ENCODE data around the gene SLC10A2. TPM values are rescaled to one million over a fixed set of nuclear protein-coding genes. Genes with fewer than 3 reads are reported as not detected.
A peak's percentile ranks its signal among the peaks of the same experiment; 100 is the strongest.
"Not testable (repeated sequence)": the region's sequence is repeated elsewhere in the genome, so short reads cannot be mapped to it uniquely, and the experiment has no call there.

Gene SLC10A2, protein sequence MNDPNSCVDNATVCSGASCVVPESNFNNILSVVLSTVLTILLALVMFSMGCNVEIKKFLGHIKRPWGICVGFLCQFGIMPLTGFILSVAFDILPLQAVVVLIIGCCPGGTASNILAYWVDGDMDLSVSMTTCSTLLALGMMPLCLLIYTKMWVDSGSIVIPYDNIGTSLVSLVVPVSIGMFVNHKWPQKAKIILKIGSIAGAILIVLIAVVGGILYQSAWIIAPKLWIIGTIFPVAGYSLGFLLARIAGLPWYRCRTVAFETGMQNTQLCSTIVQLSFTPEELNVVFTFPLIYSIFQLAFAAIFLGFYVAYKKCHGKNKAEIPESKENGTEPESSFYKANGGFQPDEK
- total RNA-seq: not detected

DNA sequence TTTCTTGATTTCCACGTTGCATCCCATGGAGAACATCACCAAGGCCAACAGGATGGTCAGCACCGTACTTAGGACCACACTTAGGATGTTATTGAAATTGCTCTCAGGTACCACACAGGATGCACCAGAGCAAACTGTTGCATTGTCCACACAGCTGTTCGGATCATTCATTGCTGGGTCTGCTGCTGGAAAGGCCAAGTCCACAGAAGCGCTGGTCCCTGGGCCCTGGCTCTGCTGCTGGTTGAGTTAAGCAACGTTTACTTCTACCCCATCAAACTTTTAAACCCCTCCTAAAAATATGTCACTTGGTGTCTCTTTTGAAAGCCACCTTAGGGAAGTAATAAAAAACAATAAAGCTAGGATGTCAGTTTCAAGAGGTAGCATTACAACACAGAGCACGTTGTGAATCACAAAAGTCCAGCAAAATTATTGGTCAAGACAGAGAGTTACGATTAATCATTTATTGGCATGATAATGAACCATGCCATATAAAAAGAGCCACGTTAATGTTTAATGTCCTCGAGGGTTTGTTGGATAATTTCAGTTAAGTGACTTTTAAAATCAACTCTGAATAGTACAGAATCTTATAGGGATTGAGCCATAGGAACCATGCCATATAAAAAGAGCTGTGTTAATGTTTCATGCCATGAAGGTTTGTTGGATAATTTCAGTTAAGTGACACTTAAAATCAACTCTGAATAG is at the start of gene SLC10A2:
SLC10A2 (minus strand) TSS at position 339 of the 702 bp plus-strand sequence; CDS start at position 171, 168 bp downstream.
- no peak for ATAC-seq

DNA sequence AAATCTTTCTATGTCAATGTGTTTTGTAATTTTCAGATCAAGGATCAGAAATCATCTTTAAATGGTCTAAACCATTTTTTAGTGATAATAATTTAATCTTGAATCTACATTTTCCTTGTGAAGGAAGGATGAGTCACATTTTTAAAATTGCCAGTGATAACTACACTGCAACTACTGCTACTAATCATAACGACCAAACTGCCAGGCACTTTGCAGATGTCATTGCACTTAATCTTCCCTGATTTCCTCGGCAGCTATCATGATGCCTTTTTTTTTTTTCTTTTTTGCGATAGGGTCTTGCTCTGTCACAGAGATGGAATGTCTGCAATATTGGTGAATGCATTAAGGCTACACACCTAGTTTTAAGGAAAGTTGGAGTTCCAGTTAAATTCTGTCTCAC is 41.4 kb upstream of the SLC10A2 start:
- no peak for ATAC-seq

DNA sequence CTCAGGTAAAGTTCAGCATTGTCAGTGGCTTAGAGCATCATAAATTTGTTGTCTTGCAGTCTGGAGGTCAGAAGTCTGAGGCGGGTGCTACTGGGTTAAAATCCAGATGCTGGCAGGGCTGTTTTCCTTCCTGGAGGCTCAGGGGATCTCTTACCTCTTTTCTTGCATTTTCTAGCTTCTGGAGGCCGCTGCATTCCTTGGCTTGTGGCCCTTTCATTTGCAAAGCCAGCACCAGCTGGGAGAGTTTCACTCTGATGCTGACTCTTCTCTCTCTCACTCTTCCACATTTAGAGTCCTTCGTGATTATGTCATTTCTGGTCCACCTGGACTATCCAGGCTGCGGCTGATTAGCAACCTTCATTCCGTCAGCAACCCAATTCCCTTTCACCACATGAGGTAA is 38.1 kb upstream of the SLC10A2 start:
- no peak for ATAC-seq

DNA sequence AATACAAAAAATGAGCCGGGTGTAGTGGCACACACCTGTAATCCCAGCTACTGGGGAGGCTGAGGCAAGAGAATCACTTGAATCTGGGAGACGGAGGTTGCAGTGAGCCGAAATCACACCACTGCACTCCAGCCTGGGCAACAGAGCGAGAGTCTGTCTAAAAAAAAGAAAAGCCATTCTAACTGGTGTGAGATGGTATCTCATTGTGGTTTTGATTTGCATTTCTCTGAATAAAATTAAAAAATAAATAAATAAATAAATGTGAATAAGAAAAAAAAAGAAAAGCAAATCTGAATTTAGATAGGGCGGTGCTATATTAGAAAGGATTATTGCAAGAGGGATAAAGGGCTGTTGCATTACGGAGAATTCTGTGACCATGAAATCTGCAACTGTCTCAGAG is 37.2 kb upstream of the SLC10A2 start:
- not testable (repeated sequence) for ATAC-seq

DNA sequence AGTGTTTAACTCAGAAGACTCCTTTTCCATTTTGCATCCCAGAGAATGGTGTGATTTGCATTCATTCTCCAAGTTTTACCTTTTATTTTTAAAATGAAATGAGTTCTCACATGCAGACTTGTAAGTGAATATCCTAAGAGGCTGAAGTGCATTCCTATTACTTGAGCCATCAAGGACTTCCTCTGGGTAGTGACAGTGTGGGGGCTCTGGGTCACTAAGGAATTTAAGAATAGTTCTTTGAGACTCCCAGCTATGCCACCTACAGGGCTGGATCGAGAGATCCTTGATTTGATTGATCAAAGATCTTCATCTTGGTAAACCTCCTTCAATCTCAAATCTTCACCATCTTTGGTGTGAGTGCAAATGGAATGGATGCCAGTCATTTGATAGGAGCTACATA is 36.3 kb upstream of the SLC10A2 start:
- ATAC-seq: no peak

DNA sequence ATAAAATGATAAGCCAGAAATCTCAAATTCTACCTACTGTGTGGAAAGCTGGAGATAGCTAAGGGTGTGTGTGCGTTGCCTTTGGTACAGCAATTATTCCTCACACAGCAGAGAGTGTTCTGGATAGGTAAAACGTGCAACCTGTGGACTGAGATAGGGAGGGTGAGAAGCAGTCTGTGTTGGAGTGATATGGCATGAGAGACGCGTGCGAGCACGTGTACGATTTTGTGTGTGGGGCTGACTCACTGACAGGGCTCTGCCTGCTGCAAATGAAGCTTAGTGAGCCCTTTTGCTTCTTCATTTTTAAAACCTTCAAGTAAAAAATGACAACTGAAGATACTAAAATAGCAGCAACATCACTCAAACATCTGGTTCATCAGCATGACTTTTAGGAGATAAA is 35.7 kb upstream of the SLC10A2 start:
- ATAC-seq: no peak

DNA sequence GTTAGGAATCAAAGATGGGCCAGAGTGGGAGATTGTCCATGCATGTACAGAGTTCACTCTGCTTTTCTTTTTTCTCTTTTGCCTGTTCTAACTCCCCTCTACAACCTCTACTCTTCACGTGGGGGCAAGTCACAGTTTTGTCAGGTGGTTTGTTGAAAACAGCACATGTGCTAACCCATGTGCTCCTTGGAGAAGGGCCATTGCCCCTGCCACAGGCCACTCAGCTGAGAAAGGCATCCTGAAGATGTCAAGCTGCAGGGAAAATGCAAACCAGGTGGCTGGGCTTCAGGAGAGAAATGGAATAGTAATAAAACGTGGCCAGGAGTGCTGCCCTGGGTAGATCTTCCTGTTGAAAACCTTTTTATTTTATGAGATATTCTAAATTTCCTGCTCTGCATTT is 35.3 kb upstream of the SLC10A2 start:
- no peak for ATAC-seq

DNA sequence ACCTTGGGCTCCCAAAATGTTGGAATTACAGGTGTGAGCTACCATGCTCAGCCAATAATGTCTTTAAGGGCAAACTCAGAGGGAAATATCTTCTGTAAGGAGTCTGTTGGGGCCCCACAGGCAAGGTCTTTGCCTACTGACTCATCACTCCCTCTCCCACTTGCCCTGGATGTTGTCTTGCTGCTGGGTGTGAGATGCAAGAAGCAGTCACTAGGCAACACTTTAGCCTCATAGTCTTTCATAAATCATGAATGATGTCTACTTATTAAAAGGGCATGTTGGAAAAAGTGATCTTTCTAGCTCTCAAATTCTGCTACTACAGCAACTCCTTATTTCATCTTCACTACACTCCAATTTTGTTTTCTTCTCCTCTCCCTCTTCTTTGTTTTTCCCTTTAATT is 34.6 kb upstream of the SLC10A2 start:
- no peak for ATAC-seq

DNA sequence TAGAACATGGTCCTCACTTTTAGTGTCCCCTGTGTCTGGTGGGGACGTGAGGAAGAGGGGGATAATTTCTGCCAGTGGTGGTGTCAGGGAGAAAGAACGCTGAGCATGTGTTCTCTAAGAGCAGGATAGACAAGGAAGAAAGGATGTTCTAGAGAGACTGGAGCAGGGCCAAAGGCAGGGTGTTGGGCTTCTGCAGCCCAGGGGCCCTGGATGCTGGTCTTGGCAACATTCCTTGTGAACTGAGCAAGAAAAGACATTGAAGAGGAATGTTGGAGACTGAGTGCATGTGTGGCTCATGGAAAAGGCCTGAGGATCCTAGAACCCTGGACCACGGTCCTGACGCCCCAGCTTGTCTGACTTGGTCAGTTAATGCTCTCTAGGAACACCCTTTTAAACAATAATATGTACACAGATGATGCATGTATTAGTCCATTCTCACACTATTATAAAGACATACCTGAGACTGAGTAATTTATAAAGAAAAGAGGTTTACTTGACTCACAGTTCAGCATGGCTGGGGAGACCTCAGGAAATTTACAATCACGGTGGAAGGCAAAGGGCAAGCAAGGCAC is 33.6 kb upstream of the SLC10A2 start:
- ATAC-seq: no peak

DNA sequence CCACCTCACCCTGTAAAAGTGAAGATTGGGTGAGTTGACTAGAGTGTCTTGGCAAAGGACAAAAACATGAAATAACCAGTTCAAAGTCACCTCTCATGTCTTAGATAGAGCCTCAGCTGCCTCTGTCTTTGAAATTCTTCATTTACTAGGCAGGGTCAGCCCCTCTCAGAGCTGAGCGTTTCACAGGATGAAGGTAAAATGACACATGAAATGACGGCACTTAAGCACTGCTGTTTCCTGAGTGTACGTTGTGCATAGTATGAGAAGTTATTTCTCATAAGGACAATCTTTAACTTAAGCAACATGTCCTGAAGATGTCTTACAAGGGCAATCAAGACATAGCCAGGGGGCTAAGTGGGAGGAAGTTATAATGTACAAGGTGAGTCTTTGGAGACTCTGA is 32.3 kb upstream of the SLC10A2 start:
- ATAC-seq: no peak

DNA sequence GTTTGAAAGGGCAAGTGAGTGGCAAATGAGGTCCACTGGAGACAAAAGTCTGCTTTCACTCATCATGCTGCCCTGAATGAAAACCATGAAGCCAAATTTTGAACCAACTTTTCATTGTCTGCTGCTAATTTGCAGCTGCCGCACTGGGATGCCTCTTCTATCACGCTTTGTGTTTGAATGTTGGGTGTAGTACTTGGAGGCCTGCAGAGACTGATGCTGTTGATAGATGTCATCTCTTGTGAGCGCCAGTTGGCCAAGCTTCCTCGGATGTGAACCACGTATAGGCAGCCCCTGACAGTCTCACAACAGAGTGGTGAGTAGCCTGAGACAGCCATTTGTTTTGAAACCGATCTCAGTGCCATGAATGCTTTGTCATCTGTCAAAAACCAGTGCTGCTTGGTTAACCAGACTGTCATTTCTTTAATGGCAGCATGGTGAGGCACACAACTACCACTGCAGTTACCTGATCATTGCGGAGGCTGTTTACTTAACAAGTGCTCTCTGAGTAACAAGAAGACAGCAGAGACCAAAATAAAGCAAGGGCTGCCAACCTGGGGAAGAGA is 31.2 kb upstream of the SLC10A2 start:
- no peak for ATAC-seq

DNA sequence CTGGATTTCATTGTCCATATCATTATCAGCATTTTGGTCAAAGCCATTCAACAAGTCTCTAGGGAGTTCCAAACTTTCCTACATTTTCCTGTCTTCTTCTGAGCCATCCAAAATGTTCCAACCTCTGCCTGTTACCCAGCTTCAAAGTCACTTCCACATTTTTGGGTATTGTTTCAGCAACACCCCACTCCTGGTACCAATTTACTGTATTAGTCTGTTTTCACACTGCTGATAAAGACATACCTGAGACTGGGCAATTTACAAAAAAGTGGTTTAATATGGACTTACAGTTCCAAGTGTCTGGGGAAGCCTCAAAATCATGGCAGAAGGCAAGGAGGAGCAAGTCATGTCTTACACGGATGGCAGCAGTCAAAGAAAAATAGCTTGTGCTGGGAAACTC is 27.4 kb upstream of the SLC10A2 start:
- not testable (repeated sequence) for ATAC-seq

DNA sequence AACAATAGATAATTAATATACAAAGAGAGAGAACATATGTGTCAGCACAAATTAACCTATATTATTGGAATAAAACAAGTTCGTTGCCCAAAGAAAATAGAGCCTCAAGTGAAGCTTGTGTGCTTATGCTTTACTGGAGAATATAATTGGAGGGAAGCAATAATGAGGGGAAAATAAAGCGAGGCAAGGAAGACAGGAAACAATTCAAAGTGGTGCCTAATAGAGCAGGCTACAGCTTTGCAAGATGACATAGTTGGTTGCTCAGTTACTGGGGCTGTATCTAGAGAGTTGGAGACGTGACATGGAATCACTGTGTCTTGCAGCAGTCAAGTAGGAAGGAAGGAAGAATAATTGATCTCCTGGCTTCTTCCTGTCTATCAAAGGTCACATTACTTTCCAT is 21.1 kb upstream of the SLC10A2 start:
- no peak for ATAC-seq

DNA sequence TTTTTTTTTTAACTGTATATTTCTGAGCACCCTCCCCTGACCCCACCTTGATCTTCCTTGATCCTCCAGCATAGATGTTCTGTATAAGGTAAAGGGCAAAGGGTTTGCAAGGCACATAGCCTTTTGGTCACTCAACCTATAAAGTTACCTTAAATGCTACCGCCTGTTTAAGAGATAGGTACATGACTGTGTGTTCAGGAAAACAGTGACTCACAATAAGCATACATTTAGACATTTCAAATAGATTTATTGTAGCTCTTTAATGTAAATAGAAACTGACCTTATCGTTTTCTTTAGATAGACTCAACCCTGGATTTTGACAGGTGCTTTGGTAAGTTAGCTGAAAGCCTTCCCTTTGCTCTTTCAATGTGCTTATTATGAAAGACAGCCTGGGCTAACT is 15.2 kb upstream of the SLC10A2 start:
- no peak for ATAC-seq

DNA sequence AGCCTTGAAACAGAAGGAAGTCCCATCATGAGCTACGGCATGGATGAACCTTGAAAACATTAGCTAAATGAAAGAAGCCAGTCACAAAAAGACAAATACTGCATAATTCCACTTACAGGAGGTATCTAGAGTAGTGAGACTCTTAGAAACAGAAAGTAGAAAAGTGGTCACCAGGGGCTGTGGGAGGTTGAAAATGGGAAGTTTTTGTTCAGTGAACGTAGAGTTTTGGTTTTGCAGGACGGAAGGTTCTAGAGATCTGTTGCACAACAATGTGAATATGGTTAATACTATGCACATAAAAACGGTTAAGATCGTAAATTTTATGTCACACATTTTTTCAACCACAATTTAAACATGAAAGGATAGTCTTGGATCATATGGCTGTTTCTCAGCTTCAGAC is 11.9 kb upstream of the SLC10A2 start:
- ATAC-seq: no peak

DNA sequence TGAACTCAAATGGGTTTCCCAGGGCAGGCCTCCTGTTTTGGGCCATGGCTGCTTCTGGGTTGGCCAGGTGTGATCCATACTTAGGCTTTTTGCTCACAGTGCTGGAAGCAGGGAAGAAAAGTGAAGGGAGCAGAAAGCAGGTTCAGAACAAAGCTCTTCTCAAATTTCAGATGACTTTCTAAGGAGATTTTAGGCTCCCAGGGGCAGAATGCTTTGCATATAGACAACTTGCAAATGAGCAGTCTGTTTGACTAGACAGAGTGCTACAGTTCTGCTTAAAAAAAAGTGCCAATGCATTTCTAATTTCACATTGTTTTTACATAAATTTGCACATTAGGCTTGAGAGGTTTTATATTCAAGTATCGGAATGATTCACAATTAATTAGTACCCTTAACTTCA is 2.6 kb upstream of the SLC10A2 start:
- no peak for ATAC-seq

DNA sequence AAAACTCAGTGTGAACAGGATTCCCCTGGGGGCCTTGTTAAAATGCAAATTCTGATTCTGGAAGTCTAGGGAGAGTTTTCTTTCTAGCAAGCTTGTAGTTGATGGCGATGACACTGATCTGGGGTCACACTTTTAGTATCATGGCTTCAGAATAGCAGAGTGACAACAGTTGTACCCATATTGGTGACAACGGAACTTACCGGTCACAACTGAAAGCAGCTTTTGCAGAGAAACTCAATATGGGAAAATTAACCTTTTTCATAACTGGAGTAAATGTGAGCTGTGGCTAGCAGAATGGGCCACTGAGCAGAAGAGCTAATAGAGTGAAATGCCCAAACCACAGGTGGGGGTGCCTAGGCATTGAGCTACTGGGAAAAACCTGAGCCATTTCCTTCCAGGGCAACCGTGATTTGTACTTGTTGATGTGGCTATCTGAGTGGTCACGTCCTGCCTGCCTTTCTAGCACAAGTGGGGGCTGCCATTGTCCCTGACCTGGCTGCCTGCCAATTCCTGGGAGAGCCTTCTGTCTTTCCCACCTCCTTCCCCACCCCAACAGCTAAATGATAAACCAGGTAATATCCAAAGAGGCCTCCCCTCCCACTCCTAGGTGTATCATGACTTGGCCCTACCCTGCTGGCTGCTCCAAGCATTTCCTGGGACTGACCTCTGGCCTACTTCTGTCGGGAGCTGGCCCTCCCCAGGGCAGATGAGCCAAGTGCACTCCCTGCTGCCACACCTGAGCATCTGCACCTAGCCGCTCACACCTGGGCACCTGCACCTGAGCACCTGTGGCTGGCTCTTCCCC is 1.7 kb upstream of the SLC10A2 start:
- peak; percentile 92 for ATAC-seq

DNA sequence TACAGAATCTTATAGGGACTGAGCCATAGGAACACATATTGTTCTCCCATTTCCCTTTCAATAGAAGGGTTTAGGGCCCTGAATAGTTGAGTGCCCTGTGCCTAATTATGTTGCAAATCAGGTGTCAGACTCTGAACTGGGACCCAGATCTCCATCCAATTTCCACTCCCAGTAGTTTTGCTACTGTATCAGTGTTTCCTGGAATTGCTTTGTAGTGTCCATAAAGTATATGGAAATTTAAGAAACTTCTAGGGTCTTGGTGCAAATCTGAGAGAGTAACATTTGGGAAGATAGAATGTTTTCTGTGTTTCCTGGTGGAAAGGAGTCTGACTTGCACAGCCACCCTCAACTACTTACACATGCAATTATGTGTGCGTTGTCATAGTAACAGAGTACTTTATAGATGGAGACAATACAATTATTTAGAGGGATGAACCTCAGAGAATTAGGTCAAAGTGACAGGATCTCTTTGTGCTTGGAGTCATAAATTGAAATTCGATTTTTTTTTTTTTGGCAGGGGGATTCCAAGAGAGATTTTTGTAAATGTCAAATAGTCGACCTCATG is 646 bp upstream of the SLC10A2 start:
- no peak for ATAC-seq

DNA sequence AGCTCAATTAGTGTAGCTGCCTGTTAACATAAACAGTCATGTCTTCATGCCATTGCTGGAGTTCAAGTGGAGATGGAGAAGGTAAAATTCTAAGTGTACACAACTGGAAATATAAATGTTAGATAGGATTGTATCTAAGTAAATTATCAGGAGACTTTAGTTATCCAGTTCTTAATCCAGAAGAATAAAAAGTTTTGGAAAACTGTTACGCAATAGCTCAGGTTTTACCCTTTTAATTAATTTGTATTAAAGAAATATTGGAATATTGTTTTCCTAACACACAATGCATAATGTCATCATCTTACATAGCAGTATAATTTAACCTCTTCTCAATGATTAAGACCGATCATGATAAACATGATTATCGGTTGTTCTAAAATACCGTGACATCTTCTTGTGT is 2.8 kb downstream of the SLC10A2 start:
- ATAC-seq: no peak

DNA sequence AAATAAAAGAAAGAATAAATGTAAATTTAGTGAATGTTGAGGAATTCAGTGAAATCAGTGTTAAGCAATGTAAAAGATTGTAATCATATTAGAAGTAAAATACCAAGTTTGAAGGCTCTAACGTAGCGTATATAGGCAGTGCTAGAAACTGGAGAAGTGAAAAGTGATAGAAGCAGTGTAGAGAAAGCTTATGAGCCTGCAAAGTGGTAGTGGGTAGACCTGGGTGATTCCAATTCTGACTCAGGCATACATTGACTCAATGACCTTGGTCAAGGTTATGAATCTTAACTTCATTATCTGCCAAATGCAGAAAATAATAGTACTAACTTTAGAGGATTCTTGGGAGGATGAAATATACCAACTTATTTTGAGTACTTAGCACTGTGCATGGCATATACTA is 4.1 kb downstream of the SLC10A2 start:
- ATAC-seq: no peak

DNA sequence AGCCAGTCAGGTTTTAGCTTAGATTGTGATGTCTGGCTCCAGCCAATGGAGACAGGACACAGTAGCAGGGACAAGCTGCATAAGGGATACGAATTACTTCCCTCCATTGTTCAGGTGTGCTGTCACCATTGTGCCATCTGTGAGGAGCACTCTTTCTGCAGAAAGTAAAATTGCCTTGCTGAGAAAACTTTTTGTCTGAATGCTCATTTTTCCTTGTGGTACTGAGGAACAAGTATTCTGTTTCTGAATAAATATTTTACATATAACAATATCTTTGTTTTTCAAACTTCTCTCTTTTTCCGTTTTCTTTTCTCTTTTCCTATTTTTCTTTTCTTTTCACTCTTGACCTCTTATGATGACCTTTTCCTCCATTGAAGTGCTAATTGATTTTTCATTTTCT is 10.2 kb downstream of the SLC10A2 start:
- no peak for ATAC-seq

DNA sequence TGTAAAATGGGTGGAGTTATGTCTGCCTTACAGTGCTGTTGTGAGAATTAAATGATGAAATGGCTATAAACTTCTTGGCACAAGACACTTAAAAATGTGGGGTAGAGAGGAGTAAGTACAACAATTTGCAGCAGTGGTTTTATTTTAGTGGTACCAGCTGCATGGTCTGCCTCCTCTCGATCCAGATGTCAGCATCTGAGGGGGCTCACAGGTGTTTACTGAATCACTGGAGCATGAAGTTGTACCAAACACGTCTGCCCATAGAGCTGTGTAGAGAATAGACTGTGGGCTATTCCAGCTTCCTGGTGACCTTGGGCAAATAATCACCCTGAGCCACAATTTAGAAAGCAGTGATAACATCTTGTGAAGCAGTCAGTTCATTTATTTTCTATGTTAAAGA is 11.1 kb downstream of the SLC10A2 start:
- ATAC-seq: no peak

DNA sequence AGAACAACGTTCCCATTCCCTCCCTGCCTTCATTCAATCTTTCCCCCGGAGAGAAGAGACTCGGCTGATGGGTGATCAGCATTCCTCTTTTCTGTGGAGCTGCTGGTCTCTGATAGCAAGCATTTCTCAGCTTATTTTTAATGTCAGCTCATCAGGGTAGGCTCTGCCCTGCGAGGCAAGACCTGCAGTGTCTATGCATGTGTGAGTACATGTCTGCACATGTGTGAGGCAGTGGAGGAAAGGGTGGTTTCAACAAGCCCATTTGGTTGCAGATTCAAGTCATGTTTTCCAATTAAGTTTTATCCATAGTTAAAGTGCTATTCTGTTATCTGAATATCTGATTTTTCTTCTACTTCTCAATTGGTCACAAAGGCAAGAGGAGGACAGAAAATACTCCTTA is 19.5 kb downstream of the SLC10A2 start:
- peak; percentile 74 for ATAC-seq
